ENCODE results near the gene SMS.

- no peak for TF ChIP-seq CTCF (IDR thresholded peaks at IDR 0.05)
- TF ChIP-seq POLR2AphosphoS5 (IDR thresholded peaks at IDR 0.05) = no peak
Measured at GRCh38 chrX:22025751-22026150, 85.2 kb downstream of the SMS start.

Measured in breast epithelium (tissue), 3 donors.